Astrocyte of the hippocampus (primary cell): ENCODE results near the gene ZNF597.

Experiments used
- DNase-seq: peaks from one replicate; pipeline ENCODE4 v3.0.0; 2011; ENCODE audit warnings: low read depth, low spot score

ZNF597 gene

GRCh38 chr16:3457434-3458252, 14.3 kb upstream of the ZNF597 start:
- peak; percentile 97 for DNase-seq

DNA sequence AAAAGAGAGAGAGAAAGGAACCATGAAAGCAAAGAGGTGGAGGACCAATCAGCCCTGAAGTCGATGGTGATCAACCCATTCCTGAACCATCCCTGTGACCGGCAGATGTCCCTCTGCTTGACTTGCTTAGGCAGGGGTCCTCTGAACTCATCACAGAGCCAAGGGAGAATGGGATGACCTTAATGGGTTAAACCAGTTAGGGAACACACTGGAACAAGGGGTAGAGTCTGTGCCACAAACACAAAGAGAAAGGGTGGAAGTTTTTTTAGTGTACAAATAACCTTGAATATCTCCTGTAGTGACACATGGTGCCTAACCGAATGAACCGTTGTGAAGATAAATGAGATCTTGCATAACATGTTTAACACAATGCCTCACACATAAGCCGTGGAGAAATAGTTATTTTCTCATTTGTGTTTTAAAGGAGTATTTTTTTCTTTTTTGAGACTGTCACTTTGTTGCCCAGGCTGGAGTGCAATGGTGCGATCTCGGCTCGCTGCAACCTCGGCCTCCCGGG, 11.4 kb upstream of the ZNF597 start:
- no peak for DNase-seq

GRCh38 chr16:3454093-3454492, 10.8 kb upstream of the ZNF597 start:
- DNase-seq: no peak

GRCh38 chr16:3444032-3444388, 706 bp upstream of the ZNF597 start:
- DNase-seq: peak; percentile 75

GRCh38 chr16:3439637-3440036, 3.7 kb downstream of the ZNF597 start:
- no peak for DNase-seq

DNA sequence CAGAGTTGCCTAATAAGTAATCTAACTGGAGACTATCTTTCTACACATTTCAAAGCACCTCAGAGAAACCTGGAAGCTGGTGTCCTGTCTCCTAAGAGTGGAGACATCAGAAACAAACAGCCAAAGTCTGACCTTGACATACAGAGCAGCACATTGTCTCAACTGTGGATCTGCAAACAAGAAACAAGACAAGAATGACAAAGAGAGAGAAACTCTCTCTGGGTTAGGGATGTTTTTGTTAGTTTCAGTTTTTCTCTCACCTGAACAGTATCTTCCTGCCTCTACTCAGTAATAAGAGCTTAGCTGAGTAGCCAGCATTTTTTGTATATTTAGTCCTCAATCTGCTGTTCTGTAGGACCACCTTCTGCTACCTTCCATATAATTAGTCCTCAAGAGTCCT, 8.9 kb downstream of the ZNF597 start:
- no peak for DNase-seq

DNA sequence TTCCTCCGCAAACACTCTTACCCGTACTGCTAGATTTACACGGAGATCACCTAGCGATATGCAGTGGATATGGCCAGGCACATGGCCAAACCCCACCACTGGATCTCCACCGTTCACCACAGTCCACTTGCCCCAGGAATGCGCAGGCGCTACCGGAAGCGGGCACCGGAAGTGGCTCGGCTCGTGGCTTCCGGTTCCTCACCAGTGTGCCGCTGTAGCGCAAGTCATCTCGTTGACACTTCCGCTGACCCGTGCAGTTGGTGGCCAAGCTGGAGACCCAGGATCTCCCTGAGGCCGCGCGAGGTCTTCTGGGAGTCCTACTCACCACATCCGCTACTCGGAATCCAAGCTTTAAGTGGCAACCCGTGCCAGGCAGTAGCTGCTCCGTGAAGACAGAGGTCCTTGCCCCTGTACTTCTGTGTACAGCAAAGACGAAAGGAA, 11.5 kb downstream of the ZNF597 start:
- DNase-seq: peak; percentile 49

DNA sequence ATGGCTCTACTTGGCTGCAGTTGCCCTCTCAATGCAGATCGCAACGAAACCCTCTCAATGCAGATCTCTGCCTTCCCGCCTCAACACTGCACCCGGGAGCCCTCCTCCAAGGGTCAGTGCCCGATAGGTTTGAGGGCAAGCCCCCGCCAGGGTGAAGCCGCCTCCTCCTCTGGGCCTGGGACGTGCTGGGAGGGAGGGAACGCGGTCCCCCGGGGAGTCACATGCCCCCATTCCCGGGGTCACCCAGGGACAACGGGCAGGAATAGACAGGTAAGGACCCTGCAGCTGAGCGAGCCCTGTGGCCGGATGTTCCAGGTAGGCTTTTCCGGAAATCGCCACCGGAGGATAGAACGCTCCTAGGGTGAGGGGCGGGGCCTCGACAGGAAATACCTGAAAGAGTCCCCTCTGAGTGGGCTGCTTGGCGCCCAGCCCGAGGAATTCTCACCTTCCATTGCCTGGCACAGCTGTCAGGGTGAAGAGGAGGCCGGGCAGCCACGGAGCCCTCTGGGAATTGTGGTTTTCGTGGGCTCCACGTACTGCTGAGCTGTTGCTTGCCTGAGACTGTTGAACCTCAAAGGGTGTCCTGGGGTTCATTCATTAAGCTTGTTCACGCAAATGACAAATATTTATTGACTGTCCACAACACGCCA, 29.4 kb downstream of the ZNF597 start:
- DNase-seq: peak; percentile 6

GRCh38 chr16:3408561-3409197, 34.6 kb downstream of the ZNF597 start:
- no peak for DNase-seq

DNA sequence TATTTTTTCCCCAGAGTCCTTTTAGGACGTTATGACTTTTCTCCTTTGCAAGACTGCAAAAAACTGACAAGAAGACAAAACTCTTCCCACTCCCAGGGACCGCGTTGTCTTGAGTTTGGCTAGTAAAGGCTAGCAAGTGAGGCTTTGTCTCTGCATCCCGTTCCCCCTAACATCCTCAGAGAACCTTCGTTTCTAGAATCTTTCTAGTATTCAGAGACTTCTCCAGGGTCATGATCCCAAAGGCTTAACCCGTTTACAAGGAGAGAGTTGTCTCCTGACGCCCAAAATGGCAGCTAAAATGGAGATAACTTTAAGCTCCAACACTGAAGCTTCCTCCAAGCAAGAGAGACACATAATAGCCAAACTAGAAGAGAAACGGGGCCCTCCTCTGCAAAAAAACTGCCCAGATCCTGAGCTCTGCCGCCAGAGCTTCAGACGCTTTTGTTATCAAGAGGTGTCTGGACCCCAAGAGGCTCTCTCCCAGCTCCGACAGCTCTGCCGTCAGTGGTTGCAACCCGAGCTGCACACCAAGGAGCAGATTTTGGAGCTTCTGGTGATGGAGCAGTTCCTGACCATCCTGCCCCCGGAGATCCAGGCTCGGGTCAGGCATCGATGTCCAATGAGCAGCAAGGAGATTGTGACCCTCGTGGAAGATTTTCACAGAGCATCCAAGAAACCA, 41.4 kb downstream of the ZNF597 start:
- peak; percentile 31 for DNase-seq

GRCh38 chr16:3400779-3401688, 42.3 kb downstream of the ZNF597 start, which contains the start of the genes ZNF174 and ZSCAN32:
ZNF174 (plus strand) TSS chr16:3401215; CDS start chr16:3402005, 790 bp downstream.
ZSCAN32 (minus strand) TSS chr16:3401004; CDS start chr16:3397557, 3,447 bp downstream.
- peak; percentile 100 for DNase-seq

DNA sequence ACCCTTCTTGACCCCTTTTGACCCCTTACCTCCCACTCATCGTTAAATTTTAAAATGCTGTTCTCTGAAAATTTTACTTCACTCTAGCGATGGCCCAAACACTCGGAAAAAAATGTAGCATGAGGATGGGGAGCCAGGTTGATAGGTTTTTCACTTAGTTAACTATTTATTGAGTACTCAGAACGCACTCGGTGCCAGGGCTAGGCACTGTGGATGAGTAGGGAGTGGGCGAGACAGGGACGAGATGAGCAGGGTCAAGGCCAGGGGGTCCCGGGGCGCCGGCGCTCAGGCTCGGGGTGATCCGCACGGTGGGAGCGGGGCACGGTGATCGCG, 42.9 kb downstream of the ZNF597 start:
- DNase-seq: no peak

GRCh38 chr16:3389663-3390338, 53.5 kb downstream of the ZNF597 start:
- no peak for DNase-seq

GRCh38 chr16:3388325-3388724, 55.0 kb downstream of the ZNF597 start:
- no peak for DNase-seq

GRCh38 chr16:3383045-3383448, 60.3 kb downstream of the ZNF597 start:
- peak; percentile 2 for DNase-seq
